Measurements from ENCODE around the gene GPR135. TPM values are rescaled to one million over a fixed set of nuclear protein-coding genes. Genes with fewer than 3 reads are reported as not detected.
A peak's percentile ranks its signal among the peaks of the same experiment; 100 is the strongest.

Gene GPR135
- total RNA-seq, 1 donor from 2014 or later, result 3.4 TPM

- no peaks in the 10 kb centered on the region for H3K27me3 ChIP-seq (ENCODE audit: low read depth)
- no peaks in the 10 kb centered on the region for H3K9me3 ChIP-seq
- intact Hi-C loops (cut with DNase I), result no loop called here
- no peak for TF ChIP-seq CTCF (IDR thresholded peaks at IDR 0.05)
- ATAC-seq (no peak), DNase-seq (no peak)
- H3K4me1 ChIP-seq, result peaks cover 48% of the 10 kb centered on the region
- peaks cover 9% of the 10 kb centered on the region for H3K36me3 ChIP-seq
- peak overlapping the region; percentile 79 for H3K4me3 ChIP-seq
- H3K27ac ChIP-seq, result peak overlapping the region; percentile 95
These were observed 16.8 kb upstream of the GPR135 start for GRCh38 chr14:59481871-59482540.

GRCh38 chr14:59481407-59481806 is 16.2 kb upstream of the GPR135 start:
- TF ChIP-seq CTCF (IDR thresholded peaks at IDR 0.05), result no peak
- Histone ChIP-seq H3K36me3 (peaks cover 15% of the 10 kb centered on the region), H3K4me1 (peaks cover 42% of the 10 kb centered on the region), H3K27me3 (ENCODE audit: low read depth) (no peaks in the 10 kb centered on the region), H3K9me3 (no peaks in the 10 kb centered on the region), H3K27ac (no peak overlapping the region), H3K4me3 (no peak overlapping the region)
- intact Hi-C loops (cut with DNase I), result no loop called here
- DNase-seq (no peak), ATAC-seq (no peak)

GRCh38 chr14:59480166-59480565 is 15.0 kb upstream of the GPR135 start:
- peaks cover 30% of the 10 kb centered on the region for H3K4me1 ChIP-seq
- intact Hi-C loops (cut with DNase I), result no loop called here
- no peak overlapping the region for H3K4me3 ChIP-seq
- TF ChIP-seq CTCF (IDR thresholded peaks at IDR 0.05), result no peak
- H3K27ac ChIP-seq, result no peak overlapping the region
- DNase-seq (no peak), ATAC-seq (no peak)
- peaks cover 27% of the 10 kb centered on the region for H3K36me3 ChIP-seq
- no peaks in the 10 kb centered on the region for H3K9me3 ChIP-seq
- no peaks in the 10 kb centered on the region for H3K27me3 ChIP-seq (ENCODE audit: low read depth)

- H3K27me3 ChIP-seq (ENCODE audit: low read depth), result no peaks in the 10 kb centered on the region
- no peak for TF ChIP-seq CTCF (IDR thresholded peaks at IDR 0.05)
- peaks cover 29% of the 10 kb centered on the region for H3K4me1 ChIP-seq
- intact Hi-C loops (cut with DNase I), result no loop called here
- DNase-seq (no peak), ATAC-seq (no peak)
- H3K36me3 ChIP-seq, result peaks cover 43% of the 10 kb centered on the region
- H3K4me3 ChIP-seq, result no peak overlapping the region
- H3K9me3 ChIP-seq, result no peaks in the 10 kb centered on the region
- H3K27ac ChIP-seq, result no peak overlapping the region
These were observed 13.4 kb upstream of the GPR135 start for GRCh38 chr14:59478540-59478939.

- Histone ChIP-seq H3K27me3 (ENCODE audit: low read depth) (no peaks in the 10 kb centered on the region), H3K36me3 (peaks cover 61% of the 10 kb centered on the region), H3K4me1 (peaks cover 2% of the 10 kb centered on the region), H3K27ac (no peak overlapping the region), H3K4me3 (no peak overlapping the region), H3K9me3 (no peaks in the 10 kb centered on the region)
- intact Hi-C loops (cut with DNase I), result no loop called here
- ATAC-seq (no peak), DNase-seq (no peak)
- TF ChIP-seq CTCF (IDR thresholded peaks at IDR 0.05), result no peak
These were observed 10.5 kb upstream of the GPR135 start for GRCh38 chr14:59475709-59476108.
